GM19043 (cell line): ENCODE results near the gene ASF1B.

ENCODE experiments used
- ATAC-seq: cut with Tn5 transposase; IDR thresholded peaks from one replicate; pipeline ENCODE4 v1.9.1; 2021; ENCODE audit warnings: low read depth; ENCODE audit not compliant: unreplicated experiment

The ASF1B gene

DNA sequence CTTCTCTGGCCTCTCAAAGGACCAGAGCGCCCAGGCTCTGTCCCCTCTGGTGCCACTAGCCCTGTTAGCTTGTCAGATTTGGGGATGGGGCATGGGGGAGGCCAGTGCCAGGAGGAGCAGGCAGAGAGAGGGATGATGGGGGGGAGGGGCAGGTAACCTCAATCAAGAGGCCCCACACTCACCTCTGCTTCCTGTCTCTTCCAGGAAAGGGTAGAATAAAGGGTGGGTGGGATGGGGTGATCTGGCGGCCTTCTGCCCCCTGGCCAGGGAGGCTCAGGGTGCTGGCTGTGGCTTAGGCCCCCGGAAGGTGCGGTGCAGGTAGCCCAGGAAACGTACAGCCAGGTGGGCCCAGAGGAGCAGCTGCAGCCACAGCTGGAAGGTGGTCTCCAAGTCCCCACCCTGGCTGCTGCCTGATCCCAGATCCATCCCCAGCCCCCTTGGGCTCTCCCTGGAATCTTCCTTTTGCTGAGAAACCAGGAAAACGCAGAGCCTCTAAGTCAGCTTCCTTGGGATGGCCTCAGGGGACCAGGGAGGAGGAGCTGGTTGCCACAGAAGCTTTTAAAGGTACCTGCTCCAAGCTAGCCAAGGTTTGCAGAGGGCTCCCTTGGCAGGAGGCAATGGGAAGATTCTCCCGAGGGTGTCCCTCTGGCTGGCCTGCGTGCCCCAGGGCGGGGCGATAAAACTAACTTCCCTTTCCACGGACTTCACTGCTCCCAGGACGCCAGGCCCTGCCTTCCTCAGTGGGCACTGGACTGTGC lies 24.2 kb downstream of the ASF1B start:
- no peak for ATAC-seq

DNA sequence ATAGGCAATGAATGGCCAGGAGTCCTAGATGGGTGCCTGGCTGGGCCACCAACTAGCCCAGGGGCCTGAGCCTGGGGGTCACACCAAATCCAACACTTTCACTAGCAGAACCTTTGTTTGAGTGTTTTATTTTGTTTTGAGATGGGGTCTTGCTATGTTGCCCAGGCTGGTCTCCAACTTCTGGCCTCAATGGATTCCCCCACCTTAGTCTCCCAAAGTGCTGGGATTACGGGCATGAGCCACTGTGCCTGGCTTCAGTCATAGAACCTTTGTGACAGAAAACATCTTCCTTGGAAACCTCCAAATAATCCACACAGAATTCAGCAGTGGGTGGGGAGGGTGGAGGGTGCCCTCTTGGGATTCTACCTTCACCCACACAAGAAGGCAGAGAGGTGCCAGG lies 24.9 kb downstream of the ASF1B start:
- no peak for ATAC-seq

- ATAC-seq: no peak
These were observed 25.7 kb downstream of the ASF1B start for GRCh38 chr19:14110650-14111049.

DNA sequence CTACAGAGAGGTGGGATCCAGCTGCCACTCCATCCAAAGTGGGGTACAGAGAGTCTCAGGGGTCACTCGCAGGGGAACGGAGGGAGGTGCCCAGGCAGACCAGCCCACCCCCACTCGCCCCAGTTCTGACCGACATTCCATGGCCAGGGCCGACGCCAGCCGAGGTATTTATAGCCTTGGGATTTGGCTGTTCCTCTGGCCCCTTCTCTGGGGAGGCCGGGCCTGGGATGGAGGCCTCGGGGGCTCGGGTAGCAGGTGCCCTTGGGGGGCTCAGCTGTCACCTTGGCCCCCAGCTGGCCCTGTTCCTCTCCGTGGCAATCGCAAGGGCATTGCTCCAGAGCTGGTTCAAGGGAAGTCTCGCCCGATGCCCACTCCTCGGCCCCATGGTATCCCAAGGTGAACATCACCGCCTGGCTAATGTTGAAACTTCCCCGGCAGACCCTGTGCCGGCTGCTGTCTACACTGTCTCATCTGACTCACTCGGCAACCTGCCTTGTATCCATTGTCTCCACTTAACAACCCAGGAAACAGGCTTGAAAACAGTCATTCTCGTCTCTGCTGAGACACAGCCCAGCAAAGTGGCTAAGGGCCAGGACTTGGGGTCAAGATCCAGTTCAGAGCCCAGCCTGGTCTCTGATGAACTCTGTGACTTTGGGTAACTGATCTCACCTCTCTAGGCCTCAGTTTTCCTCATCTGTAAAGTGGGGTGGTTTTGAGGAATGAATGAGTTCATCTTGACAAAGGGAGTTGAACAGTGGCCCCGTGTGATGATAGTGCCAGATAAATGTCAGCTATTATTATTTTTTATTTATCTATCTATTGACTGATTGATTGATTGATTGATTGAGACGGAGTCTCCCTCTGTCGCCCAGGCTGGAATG lies 28.6 kb downstream of the ASF1B start:
- no peak for ATAC-seq

DNA sequence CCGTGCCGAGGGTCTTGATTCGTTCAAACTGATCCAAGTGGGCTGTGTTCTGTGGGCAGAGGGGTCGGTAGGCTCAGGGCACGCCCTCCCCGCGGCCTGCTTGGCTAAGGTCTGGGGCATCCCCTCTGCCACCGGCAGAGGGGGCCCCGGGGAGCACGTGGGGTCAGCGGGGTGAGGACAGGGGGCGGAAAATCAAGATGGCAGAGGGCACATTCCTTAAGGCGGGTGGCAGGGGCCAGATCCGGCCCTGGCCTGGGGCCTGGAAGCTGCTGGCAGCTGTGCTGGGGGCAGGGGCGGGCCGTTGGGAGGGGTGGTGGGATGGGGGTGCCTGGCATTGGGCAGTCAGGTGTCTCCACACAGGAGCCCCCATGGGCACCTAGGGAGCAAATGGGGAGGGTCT lies 29.5 kb downstream of the ASF1B start:
- ATAC-seq: no peak

DNA sequence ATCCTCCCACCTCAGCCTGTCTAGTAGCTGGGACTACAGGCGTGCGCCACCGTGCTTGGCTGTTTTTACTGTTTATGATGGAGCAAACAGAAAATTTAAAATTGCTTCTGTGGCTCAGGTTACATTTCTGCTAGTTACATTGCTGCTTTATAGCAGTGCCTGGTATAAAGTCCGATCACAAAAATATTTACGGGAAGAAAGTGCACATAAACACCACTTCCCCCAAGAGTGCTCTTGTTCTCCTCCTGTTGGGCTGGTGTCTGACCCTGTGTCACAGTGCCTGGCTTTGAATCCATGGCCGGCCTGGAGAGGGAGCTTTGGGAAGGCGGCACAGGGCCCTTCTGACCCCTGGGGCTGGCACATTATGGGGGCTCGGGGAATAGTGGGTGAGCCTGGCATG lies 30.7 kb downstream of the ASF1B start:
- ATAC-seq: no peak

DNA sequence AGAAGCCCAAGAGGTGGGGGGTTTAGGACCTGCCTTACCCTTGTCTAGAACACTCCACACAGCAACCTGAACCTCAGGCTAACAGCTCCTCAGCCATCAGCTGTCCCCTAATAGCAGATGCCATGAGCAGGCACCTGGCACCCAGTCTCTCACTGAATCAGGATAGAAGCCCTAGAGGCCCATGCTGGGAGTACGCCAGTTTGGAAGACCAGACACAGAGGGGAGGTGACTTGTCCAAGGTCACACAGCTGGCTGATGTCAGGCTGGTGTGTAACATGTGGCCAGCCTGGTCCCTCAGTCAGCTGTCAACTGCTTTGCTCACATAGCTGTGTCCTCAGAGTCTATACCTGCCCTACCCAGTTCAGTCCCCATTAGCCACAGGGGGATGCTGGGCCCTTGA lies 33.1 kb downstream of the ASF1B start:
- no peak for ATAC-seq

GRCh38 chr19:14102756-14103155 lies 33.6 kb downstream of the ASF1B start:
- ATAC-seq: no peak

GRCh38 chr19:14102102-14102696 lies 34.2 kb downstream of the ASF1B start:
- no peak for ATAC-seq

- no peak for ATAC-seq
These were observed 35.3 kb downstream of the ASF1B start for GRCh38 chr19:14101003-14101545.

- no peak for ATAC-seq
These were observed 38.7 kb downstream of the ASF1B start for GRCh38 chr19:14097532-14098151.

DNA sequence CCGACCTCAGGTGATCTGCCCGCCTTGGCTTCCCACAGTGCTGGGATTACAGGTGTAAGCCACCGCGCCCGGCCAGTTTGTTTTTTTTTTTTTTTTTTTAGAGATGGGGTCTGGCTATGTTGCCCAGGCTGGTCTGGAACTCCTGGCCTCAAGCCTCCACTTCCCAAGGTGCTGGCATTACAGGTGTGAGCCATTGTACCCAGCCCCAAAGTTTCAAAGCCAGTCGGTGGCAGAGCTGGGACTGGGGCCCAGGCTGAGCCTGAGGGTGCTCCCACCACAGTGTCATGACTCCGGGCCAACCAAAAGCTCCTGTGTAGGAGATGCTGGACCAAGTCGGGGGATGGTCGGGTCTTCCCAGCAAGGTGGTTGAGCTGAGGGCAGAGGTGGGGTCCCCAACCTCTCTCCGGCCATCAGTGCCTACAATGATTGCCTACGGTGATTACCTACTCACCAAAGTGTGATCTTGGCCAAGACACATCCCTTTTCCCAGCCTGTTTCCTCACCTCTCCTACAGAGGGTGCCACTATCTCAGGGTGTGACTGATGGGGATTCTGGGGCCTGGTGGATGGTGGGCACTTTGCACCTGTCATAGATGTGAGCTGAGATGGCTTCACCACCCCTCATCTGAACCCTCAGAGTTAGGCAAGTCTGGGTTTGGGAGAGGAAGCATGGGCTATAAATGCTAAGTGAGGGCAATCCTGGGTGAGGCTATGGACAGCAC lies 40.0 kb downstream of the ASF1B start:
- no peak for ATAC-seq

- no peak for ATAC-seq
These were observed 41.5 kb downstream of the ASF1B start for GRCh38 chr19:14094854-14095253.

- no peak for ATAC-seq
These were observed 43.1 kb downstream of the ASF1B start for GRCh38 chr19:14093117-14093823.

DNA sequence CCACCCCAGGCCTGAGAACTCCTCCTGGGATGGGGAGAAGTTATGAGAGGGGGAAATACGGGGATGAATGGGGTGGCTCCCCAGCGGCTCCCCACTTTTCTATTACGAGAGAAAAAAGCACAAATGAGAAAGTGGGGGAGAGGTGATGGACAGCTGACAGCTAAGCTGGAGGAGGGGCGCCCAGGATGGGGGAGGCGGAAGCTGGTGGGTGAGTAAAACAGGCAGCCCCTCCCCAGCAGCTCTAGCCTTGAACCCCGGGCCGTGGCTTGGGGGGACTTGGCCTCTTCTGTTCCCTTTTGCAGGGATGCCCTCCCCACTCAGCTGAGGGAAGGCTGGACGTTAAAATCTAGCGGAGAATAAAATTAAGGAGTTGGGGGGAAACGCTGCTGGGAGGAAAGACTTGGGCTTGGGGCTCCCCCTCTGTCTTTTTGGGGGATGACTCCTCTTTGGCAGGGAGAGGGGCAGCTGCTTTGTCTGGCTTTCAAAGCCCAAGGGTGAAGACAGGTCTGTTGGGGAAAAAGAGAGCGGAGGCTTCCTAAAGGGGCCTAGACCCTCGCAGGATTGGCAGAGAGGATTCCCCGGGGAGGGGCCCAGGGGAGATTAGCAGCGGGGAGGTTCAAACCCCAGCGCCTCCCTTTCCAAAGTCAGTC lies 44.5 kb downstream of the ASF1B start:
- no peak for ATAC-seq

DNA sequence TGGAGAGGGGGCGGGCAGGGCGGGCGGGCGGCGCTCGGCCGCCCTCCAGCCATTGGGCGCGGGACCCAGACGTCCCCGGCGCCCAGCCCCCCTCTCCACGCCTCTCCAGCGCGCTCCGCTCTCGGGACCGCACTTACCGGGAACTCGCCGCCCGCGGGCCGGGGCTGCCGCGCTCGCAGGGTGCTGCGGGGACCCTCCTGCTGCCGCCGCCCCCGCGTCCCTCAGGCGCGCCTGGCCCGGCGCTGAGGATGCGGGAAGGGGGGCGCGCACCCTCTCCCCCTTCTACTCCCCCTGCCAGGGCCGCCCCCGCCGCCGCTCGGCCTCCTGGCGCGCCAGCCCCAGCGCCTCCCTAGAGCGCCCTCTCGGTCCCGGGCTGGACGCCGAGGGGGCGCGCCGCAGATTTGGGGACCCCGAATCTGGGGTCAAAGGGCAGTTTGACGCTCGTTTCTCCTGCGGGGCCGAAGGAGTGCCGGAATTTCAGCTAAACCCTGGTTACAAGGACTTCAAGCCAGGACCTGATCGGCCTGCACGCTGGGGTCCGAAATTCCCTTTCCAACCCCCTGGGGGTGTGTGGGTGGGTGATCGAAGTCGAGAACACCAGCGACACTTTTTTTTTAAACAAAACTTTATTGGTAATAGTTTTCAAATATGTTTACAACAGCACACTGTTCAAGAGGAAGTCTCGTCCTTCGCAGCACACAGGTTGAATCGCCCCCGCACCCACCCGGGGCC lies 45.1 kb downstream of the ASF1B start:
- no peak for ATAC-seq

DNA sequence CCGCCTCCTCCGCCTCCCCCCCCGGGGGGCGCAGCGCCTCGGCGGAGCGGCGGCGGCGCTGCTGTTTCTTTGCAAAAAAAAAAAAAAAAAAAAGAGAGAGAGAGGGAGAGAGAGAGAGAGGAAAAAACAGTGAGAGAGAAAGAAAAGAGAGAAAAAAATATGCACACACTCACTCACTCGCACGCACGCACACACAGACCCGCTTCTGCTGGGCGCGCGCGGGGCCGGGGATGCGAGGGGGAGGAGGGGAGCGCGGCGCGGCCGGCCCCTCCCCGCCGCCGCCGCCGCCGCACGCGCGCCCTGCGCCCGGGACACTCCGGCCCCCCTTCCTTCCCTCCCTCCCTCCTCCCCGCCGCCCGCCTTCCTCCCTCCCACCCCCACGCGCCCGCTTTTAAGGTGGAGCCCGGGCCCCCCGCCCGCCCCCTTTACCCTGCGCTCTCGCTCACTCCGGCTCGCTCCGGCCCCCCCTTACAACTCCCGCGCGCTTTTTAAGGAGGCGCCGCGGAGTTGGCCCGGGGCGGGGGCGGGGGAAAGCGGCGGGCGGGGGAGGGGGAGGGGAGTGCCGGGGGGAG lies 45.8 kb downstream of the ASF1B start, which contains the start of gene SAMD1:
Gene SAMD1, minus strand, starts transcription at position 243 of the 572 bp plus-strand sequence.
- ATAC-seq: no peak
